ENCODE measurements around the gene ERMARD.
A peak's percentile ranks its signal among the peaks of the same experiment; 100 is the strongest.

The ERMARD gene

DNA sequence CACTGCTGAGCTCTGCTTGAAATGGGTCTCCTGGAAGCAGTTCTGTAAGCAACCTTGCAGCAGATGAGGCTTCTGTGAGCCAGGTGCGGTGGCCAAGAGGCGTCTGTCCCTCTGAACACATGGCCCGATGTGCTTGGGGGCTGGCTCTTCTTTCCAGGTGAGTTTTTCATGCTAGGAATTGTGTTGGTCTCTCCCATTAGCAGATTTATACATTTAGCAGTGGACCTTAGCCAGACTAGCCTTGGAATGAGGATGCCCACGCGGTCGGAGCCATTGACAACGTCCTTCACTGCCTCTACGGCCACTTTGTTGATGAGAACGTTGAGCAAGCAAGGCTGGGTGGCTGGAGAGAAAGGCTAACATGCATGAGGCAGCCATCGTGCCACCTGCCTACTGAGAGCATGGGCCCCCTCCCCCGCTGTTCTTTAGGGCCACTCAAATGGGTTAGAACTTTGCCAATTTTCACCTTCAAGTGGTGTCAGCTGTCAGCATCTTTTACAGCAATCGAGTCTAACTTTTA, 33.5 kb downstream of the ERMARD start:
- DNase-seq, result no peak

- no peak for DNase-seq
Observed at GRCh38 chr6:169785566-169785965, 34.1 kb downstream of the ERMARD start.

GRCh38 chr6:169786349-169786748, 34.9 kb downstream of the ERMARD start:
- DNase-seq, result no peak

DNA sequence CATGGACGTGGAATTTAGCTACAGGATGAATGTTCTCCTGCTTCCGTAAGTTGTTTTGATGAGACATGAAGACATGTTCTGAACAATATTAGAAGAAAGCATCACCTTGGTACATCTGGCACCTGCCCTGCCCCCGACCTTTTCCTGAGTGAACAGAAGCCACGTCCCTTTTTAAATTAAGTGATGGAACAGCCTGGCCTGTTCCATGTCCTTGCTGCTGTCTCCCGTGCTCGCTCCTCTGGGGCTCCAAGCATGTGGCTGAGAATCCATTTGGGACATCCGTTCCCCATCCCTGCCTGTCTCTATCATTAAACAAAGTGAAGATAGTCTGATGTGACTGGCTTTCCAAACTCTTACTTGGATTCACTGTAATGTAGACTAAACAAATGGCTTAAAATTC, 36.4 kb downstream of the ERMARD start:
- DNase-seq, result no peak

GRCh38 chr6:169788809-169789145, 37.4 kb downstream of the ERMARD start:
- DNase-seq, result no peak

GRCh38 chr6:169789146-169789943, 37.9 kb downstream of the ERMARD start:
- no peak for DNase-seq

- peak; percentile 86 for DNase-seq
Observed at GRCh38 chr6:169789944-169790927, 38.8 kb downstream of the ERMARD start.

- DNase-seq, result no peak
Observed at GRCh38 chr6:169791721-169792131, 40.3 kb downstream of the ERMARD start.

GRCh38 chr6:169792306-169793015, 41.0 kb downstream of the ERMARD start:
- no peak for DNase-seq

DNA sequence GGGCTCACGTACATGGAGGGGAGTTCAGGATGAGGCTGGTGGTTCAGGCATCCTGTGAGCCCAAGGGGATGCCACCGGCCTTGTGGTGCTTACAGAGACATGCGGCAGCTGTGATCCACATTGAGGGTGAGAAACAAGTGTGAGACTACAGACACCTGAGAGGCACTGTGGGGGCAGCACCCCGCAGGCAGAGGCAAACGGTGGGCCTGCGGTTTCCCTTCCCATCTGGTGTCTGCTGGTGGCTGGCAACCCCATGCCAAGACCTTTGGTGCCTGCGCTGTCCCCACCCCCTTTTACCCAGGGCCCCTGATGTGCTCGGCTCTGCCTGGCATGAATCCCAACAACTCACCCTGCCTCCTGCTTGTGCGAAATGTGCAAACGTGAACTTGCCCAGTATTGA, 42.0 kb downstream of the ERMARD start:
- no peak for DNase-seq

- peak; percentile 83 for DNase-seq
Observed at GRCh38 chr6:169794317-169795055, 43.1 kb downstream of the ERMARD start.

DNA sequence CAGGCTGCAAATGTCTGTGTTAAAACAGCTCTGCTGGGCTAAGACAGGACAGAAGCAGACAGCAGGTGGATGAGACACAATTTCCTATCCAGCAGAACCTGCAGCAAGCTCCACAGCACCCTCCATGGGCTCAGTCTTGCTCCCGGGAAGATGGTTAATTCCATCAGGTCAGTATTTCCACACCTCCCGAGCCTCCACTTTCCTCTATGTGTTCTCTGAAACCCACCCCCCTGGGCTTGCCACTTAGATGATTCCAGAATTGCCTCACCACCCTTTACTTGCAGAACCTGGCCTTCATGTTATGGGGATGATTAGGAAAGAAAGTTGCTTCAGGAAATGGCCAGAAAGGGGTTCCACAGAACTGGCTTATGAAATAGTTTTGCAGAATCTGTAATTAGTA, 43.8 kb downstream of the ERMARD start:
- DNase-seq, result no peak

- no peak for DNase-seq
Observed at GRCh38 chr6:169798764-169799473, 47.5 kb downstream of the ERMARD start.

DNA sequence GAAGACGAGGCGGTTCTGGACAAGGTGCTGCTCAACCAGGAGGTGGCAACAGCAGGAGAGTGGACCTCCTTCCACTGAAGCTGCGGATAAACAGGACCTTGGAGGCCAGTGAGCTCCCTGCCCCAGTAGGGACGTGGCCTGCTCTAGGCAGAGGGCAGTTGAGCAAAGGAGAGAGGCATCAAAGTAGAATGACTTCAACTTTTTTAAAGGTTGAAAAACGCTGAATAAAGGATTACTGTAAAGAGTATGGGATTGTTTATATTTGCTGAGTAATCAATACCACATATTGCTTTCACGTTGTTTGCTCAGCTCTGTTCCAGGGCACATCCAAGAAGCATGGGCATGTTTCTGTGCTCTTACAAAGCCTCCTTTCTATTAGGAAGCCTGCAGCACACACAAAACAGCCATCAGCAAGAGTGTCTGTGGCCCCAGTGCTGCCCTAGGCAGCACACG, 48.1 kb downstream of the ERMARD start:
- no peak for DNase-seq

GRCh38 chr6:169800116-169800667, 48.8 kb downstream of the ERMARD start:
- no peak for DNase-seq

DNA sequence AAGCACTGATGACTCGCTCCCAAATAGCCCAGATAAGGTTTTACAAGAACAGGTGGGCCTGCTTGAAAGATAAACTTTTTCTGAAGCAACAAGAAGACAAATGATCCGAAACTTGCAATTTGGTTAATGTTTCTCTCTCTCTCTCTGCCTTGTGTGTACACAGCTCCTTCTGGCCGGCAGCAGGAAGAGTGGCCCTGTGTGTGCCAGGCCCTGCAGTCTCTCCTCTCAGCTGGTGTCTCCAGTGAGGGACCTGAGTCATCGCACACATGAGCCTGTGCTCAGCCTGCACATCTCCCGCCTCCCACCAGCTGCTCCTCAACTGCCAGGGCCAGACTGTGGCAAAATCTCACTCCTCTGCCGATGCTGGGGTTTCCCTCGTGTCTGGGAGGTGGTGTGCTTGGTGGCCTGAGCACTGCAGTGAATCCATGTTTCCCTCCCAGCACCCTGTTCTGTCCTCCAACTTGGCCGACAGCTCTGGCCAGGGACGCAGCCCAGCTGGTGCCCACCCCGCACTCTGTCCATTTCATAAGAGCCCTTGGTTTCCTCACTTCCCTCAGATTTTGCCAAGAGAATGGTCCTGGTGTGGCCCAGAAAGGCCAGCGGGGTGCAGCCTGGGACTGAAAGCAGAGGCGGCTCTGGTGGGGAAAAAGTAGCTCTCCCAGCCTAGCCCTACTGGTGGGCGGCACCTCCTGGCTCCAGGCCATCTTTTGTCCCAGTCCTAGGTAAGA, 49.4 kb downstream of the ERMARD start:
- DNase-seq, result peak; percentile 50

- DNase-seq, result no peak
Observed at GRCh38 chr6:169801396-169802160, 50.2 kb downstream of the ERMARD start.

DNA sequence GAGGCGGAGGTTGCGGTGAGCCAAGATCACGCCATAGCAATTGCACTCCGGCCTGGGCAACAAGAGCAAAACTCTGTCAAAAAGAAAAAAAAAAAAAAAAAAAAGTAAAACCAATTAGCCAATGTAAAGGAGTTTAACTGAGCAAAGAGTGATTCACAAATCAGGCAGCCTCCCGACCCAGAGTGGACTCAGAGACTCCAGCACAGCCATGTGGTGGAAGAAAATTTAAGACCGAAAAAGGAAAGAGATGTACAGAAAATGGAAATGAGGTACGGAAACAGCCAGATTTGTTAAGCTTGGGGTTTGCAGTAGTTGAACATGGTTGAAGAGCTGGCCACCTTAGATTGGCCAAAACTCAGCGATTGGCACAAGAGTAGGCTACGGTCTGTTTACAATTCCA, 51.4 kb downstream of the ERMARD start:
- no peak for DNase-seq

- no peak for DNase-seq
Observed at GRCh38 chr6:169803271-169803811, 51.9 kb downstream of the ERMARD start.
